Ureter (tissue), 1 donor: ENCODE results near the gene CDK17. TPM values are rescaled to one million over a fixed set of nuclear protein-coding genes. Genes with fewer than 3 reads are reported as not detected.
"Not testable (repeated sequence)": the region's sequence is repeated elsewhere in the genome, so short reads cannot be mapped to it uniquely, and the experiment has no call there.

Experiments
- DNase-seq: peaks from one replicate; pipeline ENCODE4 v3.0.0-alpha.2; 2020; ENCODE audit warnings: low spot score
- total RNA-seq: library from RNA; stranded (reverse); gene quantifications from one replicate; pipeline ENCODE4 v1.2.4, GENCODE V29; 2023
- donor health status: DM: yes; HTN: yes; CAD: no.

CDK17 gene
- 40.9 TPM for total RNA-seq

GRCh38 chr12:96399919-96400630 is at the start of gene CDK17:
Gene CDK17, minus strand, starts transcription at chr12:96400439. Its CDS starts 65,603 bp downstream, at chr12:96334836.
- peak; percentile 88 for DNase-seq

- DNase-seq = no peak
Measured at GRCh38 chr12:96448300-96448699, 48.1 kb upstream of the CDK17 start.

GRCh38 chr12:96447256-96447655 is 47.0 kb upstream of the CDK17 start:
- DNase-seq = no peak

- no peak for DNase-seq
Measured at GRCh38 chr12:96445691-96446583, 45.7 kb upstream of the CDK17 start.

GRCh38 chr12:96444399-96444798 is 44.2 kb upstream of the CDK17 start:
- no peak for DNase-seq

GRCh38 chr12:96442906-96443305 is 42.7 kb upstream of the CDK17 start:
- no peak for DNase-seq

GRCh38 chr12:96441816-96442215 is 41.6 kb upstream of the CDK17 start:
- no peak for DNase-seq

- DNase-seq = no peak
Measured at GRCh38 chr12:96438330-96438729, 38.1 kb upstream of the CDK17 start.

GRCh38 chr12:96437171-96437445 is 36.9 kb upstream of the CDK17 start:
- no peak for DNase-seq

GRCh38 chr12:96436366-96437170 is 36.3 kb upstream of the CDK17 start:
- no peak for DNase-seq

- DNase-seq = no peak
Measured at GRCh38 chr12:96434107-96434506, 33.9 kb upstream of the CDK17 start.

- DNase-seq = not testable (repeated sequence)
Measured at GRCh38 chr12:96432496-96433321, 32.5 kb upstream of the CDK17 start.

GRCh38 chr12:96431067-96431466 is 30.8 kb upstream of the CDK17 start:
- no peak for DNase-seq

GRCh38 chr12:96427269-96427729 is 27.1 kb upstream of the CDK17 start:
- DNase-seq = no peak

GRCh38 chr12:96425951-96426350 is 25.7 kb upstream of the CDK17 start:
- no peak for DNase-seq

GRCh38 chr12:96425321-96425720 is 25.1 kb upstream of the CDK17 start:
- no peak for DNase-seq

- DNase-seq = no peak
Measured at GRCh38 chr12:96424601-96425000, 24.4 kb upstream of the CDK17 start.

GRCh38 chr12:96422192-96422591 is 22.0 kb upstream of the CDK17 start:
- no peak for DNase-seq

GRCh38 chr12:96421014-96421413 is 20.8 kb upstream of the CDK17 start:
- DNase-seq = no peak

- DNase-seq = no peak
Measured at GRCh38 chr12:96420277-96420835, 20.1 kb upstream of the CDK17 start.
